Mucosa of descending colon (tissue), 3 donors: ENCODE data around the gene CCDC116. TPM values are rescaled to one million over a fixed set of nuclear protein-coding genes. Genes with fewer than 3 reads are reported as not detected.
"Not testable (repeated sequence)": the region's sequence is repeated elsewhere in the genome, so short reads cannot be mapped to it uniquely, and the experiment has no call there.

Experiments used
- ATAC-seq: fragments of 200-7000 bp; cut with Tn5 transposase; one replicate; pipeline ENCODE4 v1.9.1; 2020; ENCODE audit warnings: mild to moderate bottlenecking, moderate library complexity
- DNase-seq, 3 donors: peaks; one replicate each; pipeline ENCODE4 v3.0.0-alpha.2; 2020
- H3K36me3 ChIP-seq: fragments of 200-600 bp; one replicate; pipeline ENCODE4 v1.8.0; 2021; ENCODE audit warnings: low read depth, mild to moderate bottlenecking
- H3K4me1 ChIP-seq: fragments of 200-600 bp; one replicate; pipeline ENCODE4 v1.8.0; 2021; ENCODE audit warnings: low read depth, mild to moderate bottlenecking
- H3K4me3 ChIP-seq: fragments of 200-600 bp; one replicate; pipeline ENCODE4 v1.8.0; 2021; ENCODE audit warnings: mild to moderate bottlenecking
- H3K9me3 ChIP-seq: fragments of 200-600 bp; one replicate; pipeline ENCODE4 v1.8.0; 2021; ENCODE audit warnings: mild to moderate bottlenecking
- CTCF ChIP-seq: fragments of 200-600 bp; IDR thresholded peaks from one replicate; pipeline ENCODE4 v1.8.0; 2022; ENCODE audit warnings: antibody characterized with exemption, mild to moderate bottlenecking
- intact Hi-C, 2 donors: fragments of 100-400 bp; cut with DNase I in 1 of 2; cut with micrococcal nuclease in 1 of 2; formaldehyde crosslinking; loops; one replicate each; pipeline versions ENCODE4 v1.11.0 to v1.11.1; 2022; cut with DNase I, micrococcal nuclease
- total RNA-seq, 3 donors: library from RNA; stranded (reverse); fragmentation: NEBNext Ultra II Directional in 2 of 3; extraction: Animal tissue kit (Norgen Biotek cat#: 25700) in 2 of 3; gene quantifications; one replicate each; pipeline versions ENCODE4 v1.2.1 to v1.2.4, GENCODE V29; 2021 to 2023
- donor health status: DM: no; HTN: no; CAD: no; lungs with moderate emphysema.
- donor health status: DM: no; HTN: no; CAD: no.
- donor health status: DM: no; HTN: yes; CAD: no.

The CCDC116 gene
- total RNA-seq, 3 donors from 2014 or later = 0.22 to 0.89 (median 0.26) TPM

- peaks cover 6% of the 10 kb centered on the region for H3K4me1 ChIP-seq
- no peak for ATAC-seq
- TF ChIP-seq CTCF = no peak
- no peaks in the 10 kb centered on the region for H3K36me3 ChIP-seq
- no peak for DNase-seq
- intact Hi-C loops = no loop called here
- H3K9me3 ChIP-seq = no peaks in the 10 kb centered on the region
- no peak overlapping the region for H3K4me3 ChIP-seq
These were observed 37.6 kb upstream of the CCDC116 start for GRCh38 chr22:21594865-21595452.

- intact Hi-C loops, H3K4me3 ChIP-seq, DNase-seq, ATAC-seq, H3K4me1 ChIP-seq, H3K9me3 ChIP-seq, H3K36me3 ChIP-seq: not testable (repeated sequence)
These were observed 36.0 kb upstream of the CCDC116 start for GRCh38 chr22:21596356-21597135.

- H3K4me1 ChIP-seq = no peaks in the 10 kb centered on the region
- DNase-seq = no peak
- intact Hi-C loops = no loop called here
- no peaks in the 10 kb centered on the region for H3K36me3 ChIP-seq
- TF ChIP-seq CTCF = no peak
- ATAC-seq = no peak
- no peaks in the 10 kb centered on the region for H3K9me3 ChIP-seq
- no peak overlapping the region for H3K4me3 ChIP-seq
These were observed 34.3 kb upstream of the CCDC116 start for GRCh38 chr22:21598302-21598701.

GRCh38 chr22:21599053-21599893 is 33.3 kb upstream of the CCDC116 start:
- Histone ChIP-seq H3K9me3 (no peaks in the 10 kb centered on the region), H3K4me1 (no peaks in the 10 kb centered on the region), H3K4me3 (no peak overlapping the region), H3K36me3 (no peaks in the 10 kb centered on the region)
- TF ChIP-seq CTCF = no peak
- ATAC-seq (no peak), DNase-seq (no peak)
- intact Hi-C loops = no loop called here

- H3K4me1 ChIP-seq = peaks cover 8% of the 10 kb centered on the region
- ATAC-seq (no peak), DNase-seq (no peak)
- H3K36me3 ChIP-seq = no peaks in the 10 kb centered on the region
- no peak for TF ChIP-seq CTCF
- intact Hi-C loops = no loop called here
- H3K4me3 ChIP-seq = no peak overlapping the region
- H3K9me3 ChIP-seq = no peaks in the 10 kb centered on the region
These were observed 30.0 kb upstream of the CCDC116 start for GRCh38 chr22:21602579-21602978.

GRCh38 chr22:21603973-21604372 is 28.6 kb upstream of the CCDC116 start:
- ATAC-seq = no peak
- Histone ChIP-seq H3K36me3 (no peaks in the 10 kb centered on the region), H3K4me1 (peaks cover 8% of the 10 kb centered on the region)

More at GRCh38 chr22:21603973-21604372, 28.6 kb upstream of the CCDC116 start:
- DNase-seq = no peak
- TF ChIP-seq CTCF = no peak
- H3K4me3 ChIP-seq = no peak overlapping the region
- H3K9me3 ChIP-seq = no peaks in the 10 kb centered on the region
- intact Hi-C loops = no loop called here
